Measurements from ENCODE around the gene CA10.

- no peak for TF ChIP-seq ZKSCAN8 (CRISPR knock-in tag; IDR thresholded peaks at IDR 0.05)
- TF ChIP-seq DPF2 (IDR thresholded peaks at IDR 0.05), result no peak
- TF ChIP-seq SRSF9 (IDR thresholded peaks at IDR 0.05; ENCODE audit: borderline replicate concordance, low read depth, low read length), result no peak
These were observed 571.0 kb downstream of the CA10 start for GRCh38 chr17:51587516-51587915.

Data from K562 (cell line).